ENCODE data around the gene SPI1.

Gene SPI1
- total RNA-seq, result 0 to 0.39 (median 0.29) reads per million in 4 donors

- DNase-seq, result no peak
These were observed at the start of gene SPI1 for GRCh38 chr11:47378010-47378835. TSS of gene SPI1 (minus strand) at chr11:47378547. CDS start at chr11:47378353, 194 bp downstream.

GRCh38 chr11:47426062-47426956 is 48.0 kb upstream of the SPI1 start, which contains the start of gene PSMC3:
TSS of gene PSMC3 (minus strand) at chr11:47426439. CDS start at chr11:47426279, 160 bp downstream.
- DNase-seq, result peak; percentile 94 to 97 (median 96)

- no peak for DNase-seq
These were observed 47.3 kb upstream of the SPI1 start for GRCh38 chr11:47425611-47426010.

GRCh38 chr11:47418454-47419259 is 40.3 kb upstream of the SPI1 start:
- no peak for DNase-seq

GRCh38 chr11:47417712-47418111 is 39.4 kb upstream of the SPI1 start:
- no peak for DNase-seq

GRCh38 chr11:47415949-47416472 is 37.7 kb upstream of the SPI1 start:
- no peak for DNase-seq

- DNase-seq, result no peak
These were observed 36.9 kb upstream of the SPI1 start for GRCh38 chr11:47415091-47415854.

GRCh38 chr11:47414685-47415070 is 36.3 kb upstream of the SPI1 start:
- DNase-seq, result no peak

GRCh38 chr11:47413908-47414684 is 35.7 kb upstream of the SPI1 start:
- no peak for DNase-seq

- no peak for DNase-seq
These were observed 35.0 kb upstream of the SPI1 start for GRCh38 chr11:47413351-47413750.

- peak in 4 of 5 donors; percentile 35 to 54 (median 40) for DNase-seq
These were observed 33.8 kb upstream of the SPI1 start for GRCh38 chr11:47411884-47412746.

- no peak for DNase-seq
These were observed 32.3 kb upstream of the SPI1 start for GRCh38 chr11:47410370-47411264.

GRCh38 chr11:47409440-47410369 is 31.4 kb upstream of the SPI1 start:
- DNase-seq, result no peak

GRCh38 chr11:47408598-47409439 is 30.5 kb upstream of the SPI1 start:
- DNase-seq, result no peak

GRCh38 chr11:47407746-47408590 is 29.6 kb upstream of the SPI1 start, which contains the start of gene SLC39A13:
TSS of gene SLC39A13 (plus strand) at chr11:47408590. CDS start at chr11:47410095, 1,505 bp downstream.
- peak; percentile 83 to 93 (median 85) for DNase-seq
